ENCODE measurements around the gene ASIC1.

The ASIC1 gene

DNA sequence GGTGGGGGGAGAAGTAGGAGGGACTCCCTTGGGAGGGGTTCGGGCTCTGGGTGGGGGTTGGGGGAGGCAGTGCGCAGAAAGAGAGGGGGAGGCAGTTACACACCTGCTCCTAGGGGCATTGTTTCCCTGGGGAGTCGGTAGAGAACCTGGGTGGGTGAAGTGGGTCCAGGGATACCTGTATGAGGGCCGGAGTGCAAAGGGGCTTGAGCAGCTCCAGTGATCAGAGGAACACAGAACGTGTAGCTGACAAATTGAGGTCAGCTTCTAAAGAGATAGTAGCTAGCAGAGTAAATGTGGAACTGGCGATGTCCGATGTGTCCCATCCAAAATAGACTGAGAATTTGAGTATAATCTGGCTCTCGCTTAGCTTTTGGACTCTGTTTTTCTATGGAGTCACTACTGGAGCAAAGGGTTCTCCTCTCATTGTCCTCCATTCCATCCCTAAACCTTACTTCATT, 28.2 kb downstream of the ASIC1 start:
- DNase-seq (ENCODE audit: low spot score) = no peak

DNA sequence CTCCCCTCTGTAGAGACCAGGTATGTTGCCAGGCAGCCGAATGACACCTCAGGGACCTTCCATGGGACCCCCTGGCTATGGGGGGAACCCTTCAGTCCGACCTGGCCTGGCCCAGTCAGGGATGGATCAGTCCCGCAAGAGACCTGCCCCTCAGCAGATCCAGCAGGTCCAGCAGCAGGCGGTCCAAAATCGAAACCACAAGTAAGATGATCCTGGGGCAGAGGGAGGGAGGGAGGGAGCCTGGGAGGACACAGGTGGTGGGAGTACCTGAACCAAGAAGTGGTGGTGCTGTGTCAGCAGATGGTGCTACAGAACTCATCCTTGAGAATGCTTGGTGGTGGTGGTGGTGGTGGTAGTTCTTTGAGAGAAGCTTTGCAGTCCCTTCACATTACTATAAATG, 28.8 kb downstream of the ASIC1 start:
- no peak for DNase-seq (ENCODE audit: low spot score)

DNA sequence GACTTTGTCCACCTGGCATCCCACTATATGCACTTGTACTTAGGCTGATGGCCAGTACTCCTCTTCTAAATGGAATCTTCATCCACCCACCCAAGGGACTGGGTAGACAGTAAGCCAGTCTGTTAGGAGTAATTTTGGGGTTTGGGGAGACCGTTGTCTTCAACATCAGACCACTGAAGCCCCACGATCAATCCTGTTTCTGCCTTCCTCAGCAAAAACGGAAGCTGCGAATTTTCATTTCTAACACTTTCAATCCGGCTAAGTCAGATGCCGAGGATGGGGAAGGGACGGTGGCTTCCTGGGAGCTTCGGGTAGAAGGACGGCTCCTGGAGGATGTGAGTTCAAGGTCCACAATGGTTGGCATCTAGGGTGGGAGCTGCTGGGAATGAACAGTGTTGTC, 29.8 kb downstream of the ASIC1 start:
- no peak for DNase-seq (ENCODE audit: low spot score)

DNA sequence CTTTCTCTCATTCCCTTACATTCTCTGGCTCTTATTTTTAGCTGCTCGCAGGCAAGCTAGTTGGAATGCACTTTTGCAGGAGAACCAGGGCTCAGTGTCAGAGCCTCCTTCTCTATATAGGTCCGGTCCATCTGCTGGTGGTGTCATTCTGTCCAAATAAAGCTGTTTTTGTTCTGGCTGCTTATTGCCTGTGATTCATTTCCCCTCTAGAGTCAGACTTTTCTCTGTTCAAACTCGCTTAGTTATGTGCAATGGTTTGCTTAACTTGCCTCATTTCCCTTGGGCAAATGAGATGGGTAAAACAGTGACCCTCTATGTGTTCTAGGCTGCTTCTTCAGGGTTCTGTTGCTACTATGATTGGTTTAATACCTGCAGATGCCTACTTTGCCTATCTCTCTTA, 30.6 kb downstream of the ASIC1 start:
- DNase-seq (ENCODE audit: low spot score) = no peak

GRCh38 chr12:50088577-50089335, 31.4 kb downstream of the ASIC1 start:
- peak; percentile 82 for DNase-seq (ENCODE audit: low spot score)

- DNase-seq (ENCODE audit: low spot score) = no peak
Measured at GRCh38 chr12:50089730-50090129, 32.3 kb downstream of the ASIC1 start.

- no peak for DNase-seq (ENCODE audit: low spot score)
Measured at GRCh38 chr12:50090391-50090790, 33.0 kb downstream of the ASIC1 start.

DNA sequence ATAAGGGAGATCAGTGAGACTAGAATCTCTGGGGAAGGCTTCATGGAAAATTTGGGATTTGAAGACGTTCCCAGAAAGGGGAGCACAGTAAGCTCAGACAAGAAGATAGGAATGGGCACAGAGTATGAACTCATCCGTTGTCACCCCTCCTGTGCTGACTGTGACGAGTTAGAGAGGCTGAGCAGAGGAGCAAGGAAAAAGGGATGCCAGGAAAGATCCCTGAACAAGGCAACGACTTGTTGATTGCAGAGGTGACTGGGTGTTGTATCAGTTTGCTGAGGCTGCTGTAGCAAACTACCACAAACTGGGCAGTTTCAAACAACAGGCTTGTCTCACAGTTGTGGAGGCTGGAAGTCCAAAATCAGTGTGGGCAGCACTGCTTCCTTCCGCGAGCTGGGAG, 40.6 kb downstream of the ASIC1 start:
- no peak for DNase-seq (ENCODE audit: low spot score)

DNA sequence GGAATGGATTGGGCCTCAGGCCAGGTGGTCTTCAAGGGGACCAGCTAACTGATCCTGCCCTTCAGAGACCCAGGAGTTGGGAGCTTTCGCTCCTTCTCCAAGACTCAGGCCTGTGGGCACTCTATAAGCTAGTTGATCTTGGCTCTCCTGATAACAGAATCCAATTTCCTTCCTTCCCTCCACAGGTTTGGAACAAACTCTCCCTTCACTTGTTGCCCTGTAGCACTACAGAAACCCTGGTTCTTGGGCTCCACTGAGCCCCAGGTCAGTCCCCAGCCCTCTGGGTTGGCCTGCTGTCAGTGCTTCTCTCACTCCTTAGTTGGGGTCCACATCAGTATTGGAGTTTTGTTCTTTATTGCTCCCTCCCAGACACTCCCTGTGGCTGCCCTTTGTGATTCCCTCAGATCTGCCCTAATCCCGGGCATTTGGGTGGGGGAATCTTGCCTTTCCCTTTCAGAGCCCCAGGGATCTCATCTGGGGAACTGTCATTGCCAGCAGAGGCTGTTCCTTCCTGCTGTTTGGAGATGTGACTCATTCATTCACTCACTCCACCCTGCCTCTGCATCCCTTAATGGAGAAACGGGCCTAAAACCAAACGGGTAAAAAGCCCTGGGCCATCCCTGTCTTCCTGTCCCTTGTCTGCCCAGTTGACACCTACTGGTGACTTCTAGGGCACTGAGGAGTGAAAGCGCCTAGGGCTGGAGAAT, 42.1 kb downstream of the ASIC1 start:
- no peak for DNase-seq (ENCODE audit: low spot score)

- no peak for DNase-seq (ENCODE audit: low spot score)
Measured at GRCh38 chr12:50100561-50100960, 43.2 kb downstream of the ASIC1 start.

DNA sequence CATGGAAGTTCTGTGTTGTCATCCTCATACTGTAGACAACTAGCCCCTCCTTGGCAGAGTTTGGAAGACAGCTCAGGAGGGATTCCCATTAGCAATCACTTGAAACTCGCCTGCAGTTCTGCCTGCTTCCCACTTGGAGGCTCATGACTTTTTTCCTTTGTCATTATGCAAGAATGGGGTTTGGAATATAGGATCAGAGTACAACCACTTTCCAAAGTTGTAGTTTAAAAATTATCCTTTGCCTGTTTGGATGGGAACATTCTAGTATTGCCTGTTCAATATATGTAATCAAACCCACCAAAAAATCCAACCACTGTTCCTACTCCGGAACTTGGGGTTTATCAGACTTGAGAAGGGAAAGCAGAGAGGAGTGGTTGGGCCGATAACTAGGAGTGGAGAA, 44.3 kb downstream of the ASIC1 start:
- peak; percentile 52 for DNase-seq (ENCODE audit: low spot score)

- DNase-seq (ENCODE audit: low spot score) = no peak
Measured at GRCh38 chr12:50102131-50102531, 44.7 kb downstream of the ASIC1 start.

DNA sequence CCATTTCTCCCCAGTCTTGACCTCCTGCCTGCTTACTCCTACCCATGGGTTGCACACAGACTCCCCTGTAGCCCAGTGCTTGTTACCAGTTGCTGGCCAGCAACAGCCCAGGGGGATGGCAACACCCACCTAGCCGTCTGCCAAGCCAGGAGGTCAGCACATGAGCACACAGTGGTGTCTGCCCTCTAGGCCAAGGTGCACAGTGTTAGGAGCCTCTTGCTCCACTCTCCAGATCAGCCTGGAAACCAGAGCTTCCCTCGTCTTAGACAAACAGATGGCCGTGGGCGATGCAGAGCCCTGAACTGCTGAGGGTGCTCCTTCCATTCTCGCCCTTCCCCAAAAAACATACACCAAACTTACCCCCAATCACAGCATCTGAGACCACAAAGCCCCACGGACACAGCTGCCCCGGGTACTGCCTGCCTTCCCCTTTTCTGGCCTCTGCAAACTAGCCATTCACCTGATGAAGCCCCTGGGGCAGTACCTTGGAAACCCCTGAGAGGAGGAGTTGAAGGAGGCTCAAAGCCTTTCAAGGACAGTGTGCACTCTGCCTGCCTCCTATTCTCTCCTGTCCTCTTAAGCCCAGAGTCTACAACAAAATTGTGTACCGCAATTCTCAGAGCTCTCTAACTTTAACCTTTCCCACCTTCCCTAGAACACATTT, 45.4 kb downstream of the ASIC1 start:
- no peak for DNase-seq (ENCODE audit: low spot score)

GRCh38 chr12:50103351-50103750, 46.0 kb downstream of the ASIC1 start:
- DNase-seq (ENCODE audit: low spot score) = no peak

DNA sequence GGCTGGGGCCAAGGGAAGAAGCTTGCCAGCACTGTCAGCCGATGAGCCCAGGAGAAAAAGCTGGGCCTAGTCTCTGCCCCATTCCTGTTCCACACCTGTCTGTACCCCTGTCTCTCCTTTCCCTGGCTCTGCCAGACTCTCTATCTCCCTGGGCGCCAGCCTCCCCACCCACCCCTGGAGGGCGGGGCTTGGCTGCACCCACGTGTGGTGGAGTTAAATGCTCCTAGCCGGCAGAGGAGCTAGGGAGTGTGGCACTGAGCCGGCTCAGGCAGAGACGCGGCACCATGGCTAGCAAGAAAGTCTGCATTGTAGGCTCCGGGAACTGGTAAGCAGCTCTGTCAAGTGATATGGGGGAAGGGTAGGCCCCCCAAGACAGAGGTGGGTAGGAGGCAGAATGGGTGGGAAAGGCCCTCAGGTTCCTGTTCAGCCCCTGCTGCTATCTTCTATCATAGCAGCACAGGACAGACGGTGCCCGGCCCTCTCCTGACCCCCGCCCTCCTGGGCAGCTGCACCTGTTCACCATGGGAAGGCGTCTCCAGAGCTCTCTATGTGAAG, 46.4 kb downstream of the ASIC1 start, which contains the start of gene GPD1:
Gene GPD1 (plus strand): TSS at position 242 of the 555 bp plus-strand sequence. CDS start 43 bp downstream, at position 285.
- no peak for DNase-seq (ENCODE audit: low spot score)

GRCh38 chr12:50104417-50105366, 47.3 kb downstream of the ASIC1 start:
- no peak for DNase-seq (ENCODE audit: low spot score)

DNA sequence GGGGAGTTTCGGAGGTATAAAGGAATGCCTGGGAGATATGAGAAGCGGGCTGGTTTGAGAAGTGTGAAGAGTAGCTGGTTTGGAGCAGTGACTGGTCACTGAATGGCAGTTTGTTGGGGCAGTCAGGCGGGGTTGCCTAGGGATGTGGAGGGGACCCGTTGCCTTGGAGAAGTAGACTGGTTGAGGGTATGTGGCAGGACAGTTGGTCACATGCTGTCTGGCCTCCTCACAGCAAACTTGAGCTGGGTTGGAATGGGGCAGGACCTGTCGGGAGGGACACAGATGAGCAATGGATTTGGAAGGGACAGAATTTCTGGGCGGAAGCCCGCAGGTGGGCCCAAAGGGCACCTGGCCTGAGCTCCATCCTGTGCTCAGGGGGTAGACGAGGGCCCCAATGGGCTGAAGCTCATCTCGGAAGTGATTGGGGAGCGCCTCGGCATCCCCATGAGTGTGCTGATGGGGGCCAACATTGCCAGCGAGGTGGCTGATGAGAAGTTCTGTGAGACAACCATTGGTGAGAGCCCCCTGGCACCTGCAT, 48.6 kb downstream of the ASIC1 start:
- DNase-seq (ENCODE audit: low spot score) = no peak

DNA sequence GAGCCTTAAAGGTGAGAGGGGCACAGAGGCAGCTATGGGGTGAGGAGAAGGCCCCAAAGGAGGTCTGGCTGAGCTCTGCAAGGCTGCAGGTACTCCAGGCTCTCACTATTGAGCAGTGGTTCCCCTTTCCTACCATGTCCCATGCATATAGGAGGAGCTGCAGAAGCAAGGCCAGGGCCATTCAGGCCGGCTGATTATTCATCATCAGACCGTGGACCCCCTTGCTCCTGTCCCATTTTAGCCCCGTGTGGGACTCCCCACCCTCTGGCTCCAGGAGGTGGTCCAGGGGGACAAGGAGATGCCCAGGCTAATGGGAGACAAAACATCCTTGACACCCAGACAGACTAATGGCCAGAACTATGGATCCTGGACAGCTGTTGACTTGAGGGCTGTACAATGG, 49.5 kb downstream of the ASIC1 start:
- no peak for DNase-seq (ENCODE audit: low spot score)

- no peak for DNase-seq (ENCODE audit: low spot score)
Measured at GRCh38 chr12:50107416-50108268, 50.2 kb downstream of the ASIC1 start.

GRCh38 chr12:50109319-50109718, 51.9 kb downstream of the ASIC1 start:
- DNase-seq (ENCODE audit: low spot score) = no peak

Measured in HuH-7 (cell line).